Measurements from ENCODE around the gene TSPAN12.

DNA sequence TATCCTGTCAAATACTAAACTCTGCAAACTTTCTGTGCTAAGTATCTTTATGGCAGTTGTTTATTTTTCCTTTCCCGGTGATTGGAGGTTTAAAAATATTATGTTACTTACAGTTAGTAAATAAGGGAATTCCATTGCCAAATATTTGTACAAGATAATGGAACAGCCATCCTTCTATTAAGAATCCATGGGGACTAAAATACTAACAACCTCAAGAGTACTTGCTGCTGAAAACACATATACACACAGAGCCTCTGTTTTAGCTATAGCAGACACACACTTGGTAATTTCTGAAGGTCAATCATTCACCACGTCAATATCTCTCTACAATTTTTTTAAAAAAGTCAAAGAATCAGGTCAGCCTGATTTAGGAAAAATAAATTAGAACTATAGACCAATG, 32.4 kb downstream of the TSPAN12 start:
- TF ChIP-seq POLR2AphosphoS5 (IDR thresholded peaks at IDR 0.05; ENCODE audit: low read depth, low read length) (no peak), ZNF274 (IDR thresholded peaks at IDR 0.05; ENCODE audit: low read depth, low read length) (no peak), EZH2 (IDR thresholded peaks at IDR 0.05) (no peak), FOSL1 (IDR thresholded peaks at IDR 0.05; ENCODE audit: low read depth) (no peak), SRF (IDR thresholded peaks at IDR 0.05; ENCODE audit: low read depth) (no peak)
- TF ChIP-seq, protein P1, sequence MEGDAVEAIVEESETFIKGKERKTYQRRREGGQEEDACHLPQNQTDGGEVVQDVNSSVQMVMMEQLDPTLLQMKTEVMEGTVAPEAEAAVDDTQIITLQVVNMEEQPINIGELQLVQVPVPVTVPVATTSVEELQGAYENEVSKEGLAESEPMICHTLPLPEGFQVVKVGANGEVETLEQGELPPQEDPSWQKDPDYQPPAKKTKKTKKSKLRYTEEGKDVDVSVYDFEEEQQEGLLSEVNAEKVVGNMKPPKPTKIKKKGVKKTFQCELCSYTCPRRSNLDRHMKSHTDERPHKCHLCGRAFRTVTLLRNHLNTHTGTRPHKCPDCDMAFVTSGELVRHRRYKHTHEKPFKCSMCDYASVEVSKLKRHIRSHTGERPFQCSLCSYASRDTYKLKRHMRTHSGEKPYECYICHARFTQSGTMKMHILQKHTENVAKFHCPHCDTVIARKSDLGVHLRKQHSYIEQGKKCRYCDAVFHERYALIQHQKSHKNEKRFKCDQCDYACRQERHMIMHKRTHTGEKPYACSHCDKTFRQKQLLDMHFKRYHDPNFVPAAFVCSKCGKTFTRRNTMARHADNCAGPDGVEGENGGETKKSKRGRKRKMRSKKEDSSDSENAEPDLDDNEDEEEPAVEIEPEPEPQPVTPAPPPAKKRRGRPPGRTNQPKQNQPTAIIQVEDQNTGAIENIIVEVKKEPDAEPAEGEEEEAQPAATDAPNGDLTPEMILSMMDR (IDR thresholded peaks at IDR 0.05 in 2 of 3, conservative IDR thresholded peaks at IDR 0.05 in 1 of 3; ENCODE audit: borderline replicate concordance in 1 of 3, insufficient read depth in 1 of 3, low read depth in 2 of 3, low read length in 2 of 3): no peak
